ENCODE results near the gene AQP12A. TPM values are rescaled to one million over a fixed set of nuclear protein-coding genes. Genes with fewer than 3 reads are reported as not detected.
A peak's percentile ranks its signal among the peaks of the same experiment; 100 is the strongest.

AQP12A gene
- total and polyA plus RNA-seq, 3 experiments from 2014 or later, result not detected

DNA sequence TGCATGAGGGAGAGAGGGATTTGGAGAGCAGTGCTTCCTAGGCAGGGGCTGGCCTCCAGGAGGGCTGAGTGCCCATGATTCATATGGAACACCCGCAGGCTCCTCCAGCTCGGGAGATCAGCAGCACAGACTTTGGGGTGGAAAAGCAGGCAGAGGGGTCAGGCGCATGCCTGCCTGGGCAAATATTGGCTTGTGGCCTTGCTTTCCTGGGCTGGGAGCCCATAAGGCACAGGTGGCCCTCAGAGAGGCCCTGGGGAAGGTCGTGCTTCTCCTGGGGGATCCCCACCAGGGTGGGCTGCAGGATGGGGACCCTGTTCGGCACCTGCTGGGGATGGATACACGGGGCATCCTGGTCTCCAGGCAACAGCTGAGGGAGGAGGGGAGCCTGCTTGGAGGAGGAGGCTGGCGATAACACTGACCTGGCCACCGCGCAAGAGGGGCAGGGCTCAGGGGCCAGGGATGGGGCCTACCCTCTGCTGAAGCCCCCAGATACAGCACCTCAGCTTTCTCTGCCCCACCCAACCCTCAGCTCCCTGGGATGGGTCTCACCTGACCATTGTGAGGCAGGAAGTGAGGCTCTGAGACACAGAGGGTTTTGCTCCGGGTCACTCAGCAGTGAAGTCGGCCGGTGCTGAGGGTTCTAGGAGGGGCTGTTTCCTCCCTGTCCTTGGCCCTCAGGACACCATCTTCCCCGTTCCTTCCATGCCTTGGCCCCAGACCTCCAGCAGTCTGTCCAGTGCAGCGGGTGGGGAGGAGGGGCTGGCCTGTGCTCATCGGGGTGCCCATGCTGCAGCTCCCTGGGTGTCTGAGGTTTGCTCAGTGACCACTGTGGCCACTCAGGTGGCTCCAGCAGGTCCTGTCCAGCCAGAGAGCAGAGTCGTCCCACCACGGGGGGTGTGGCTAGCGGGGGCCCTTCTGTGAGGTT is 12.0 kb downstream of the AQP12A start:
- Histone ChIP-seq H3K36me3 (ENCODE audit: insufficient read depth, low read length) (no peaks in the 10 kb centered on the region), H3K27me3 (ENCODE audit: insufficient read depth, low read length, poor library complexity, severe bottlenecking) (no peaks in the 10 kb centered on the region), H3K9me3 (ENCODE audit: low read length) (no peaks in the 10 kb centered on the region), H3K4me1 (ENCODE audit: insufficient read depth, low read length) (peaks cover 13% of the 10 kb centered on the region), H3K4me3 (ENCODE audit: low read length) (no peak overlapping the region), H3K27ac (ENCODE audit: low read depth, low read length) (no peak overlapping the region)
- Mint-ChIP-seq H3K9me3 (no peaks in the 10 kb centered on the region), H3K36me3 (no peaks in the 10 kb centered on the region), H3K4me3 (peak overlapping the region in 5 of 7 donors; percentile 20 to 76 (median 34)), H3K4me1 (peaks cover 11 to 13% (median 13%) of the 10 kb centered on the region in 3 donors), H3K27ac (peak overlapping the region in 1 of 8 donors; percentile 69), H3K27me3 (peaks cover 11 to 25% of the 10 kb centered on the region in 2 donors)
- ChIA-PET CTCF (interaction anchor here (1.1 to 2.0 kb wide), 4 partner anchors 117 to 190 kb away, joined by 3 to 6 read pairs (median 3); partner anchors contain the start of gene CAPN10), POLR2A (no interaction called here)
- DNase-seq, result no peak

GRCh38 chr2:240704651-240705050 is 13.0 kb downstream of the AQP12A start:
- Mint-ChIP-seq H3K36me3 (no peaks in the 10 kb centered on the region), H3K4me3 (peak overlapping the region; percentile 2 to 63 (median 33)), H3K9me3 (no peaks in the 10 kb centered on the region), H3K27ac (peak overlapping the region in 5 of 8 donors; percentile 5 to 48 (median 19)), H3K4me1 (peaks cover 11 to 13% (median 13%) of the 10 kb centered on the region in 3 donors), H3K27me3 (peaks cover 11 to 35% of the 10 kb centered on the region in 2 donors)
- peak in 3 of 5 donors; percentile 15 to 65 (median 37) for DNase-seq
- peaks cover 13% of the 10 kb centered on the region for H3K4me1 ChIP-seq (ENCODE audit: insufficient read depth, low read length)
- H3K27me3 ChIP-seq (ENCODE audit: insufficient read depth, low read length, poor library complexity, severe bottlenecking), result no peaks in the 10 kb centered on the region
- no peaks in the 10 kb centered on the region for H3K9me3 ChIP-seq (ENCODE audit: low read length)
- H3K4me3 ChIP-seq (ENCODE audit: low read length), result no peak overlapping the region
- H3K27ac ChIP-seq (ENCODE audit: low read depth, low read length), result no peak overlapping the region
- CTCF ChIA-PET, result interaction anchor here (1.3 to 2.0 kb wide), 2 partner anchors 118 to 191 kb away, joined by 3 to 6 read pairs; partner anchors contain the start of gene CAPN10
- POLR2A ChIA-PET, result no interaction called here
- H3K36me3 ChIP-seq (ENCODE audit: insufficient read depth, low read length), result no peaks in the 10 kb centered on the region

- Mint-ChIP-seq H3K9me3 (no peaks in the 10 kb centered on the region), H3K4me3 (peak overlapping the region in 6 of 7 donors; percentile 14 to 63 (median 44)), H3K27me3 (peaks cover 11 to 38% of the 10 kb centered on the region in 2 donors), H3K36me3 (no peaks in the 10 kb centered on the region), H3K4me1 (peaks cover 11 to 13% (median 13%) of the 10 kb centered on the region in 3 donors), H3K27ac (peak overlapping the region in 3 of 8 donors; percentile 5 to 50 (median 48))
- POLR2A ChIA-PET, result no interaction called here
- H3K4me1 ChIP-seq (ENCODE audit: insufficient read depth, low read length), result peaks cover 13% of the 10 kb centered on the region
- no peak overlapping the region for H3K27ac ChIP-seq (ENCODE audit: low read depth, low read length)
- CTCF ChIA-PET, result interaction anchor here (1.3 to 2.0 kb wide), 2 partner anchors 119 to 191 kb away, joined by 3 to 6 read pairs; partner anchors contain the start of gene CAPN10
- H3K27me3 ChIP-seq (ENCODE audit: insufficient read depth, low read length, poor library complexity, severe bottlenecking), result no peaks in the 10 kb centered on the region
- DNase-seq, result peak in 1 of 5 donors; percentile 38
- H3K4me3 ChIP-seq (ENCODE audit: low read length), result no peak overlapping the region
- H3K36me3 ChIP-seq (ENCODE audit: insufficient read depth, low read length), result no peaks in the 10 kb centered on the region
- no peaks in the 10 kb centered on the region for H3K9me3 ChIP-seq (ENCODE audit: low read length)
Measured at GRCh38 chr2:240705204-240705791, 13.6 kb downstream of the AQP12A start.

- no peak overlapping the region for H3K4me3 ChIP-seq (ENCODE audit: low read length)
- H3K27me3 ChIP-seq (ENCODE audit: insufficient read depth, low read length, poor library complexity, severe bottlenecking), result no peaks in the 10 kb centered on the region
- Mint-ChIP-seq H3K4me1 (peaks cover 11 to 13% (median 13%) of the 10 kb centered on the region in 3 donors), H3K36me3 (no peaks in the 10 kb centered on the region), H3K9me3 (no peaks in the 10 kb centered on the region), H3K4me3 (no peak overlapping the region), H3K27ac (no peak overlapping the region), H3K27me3 (peaks cover 13 to 43% of the 10 kb centered on the region in 2 donors)
- ChIA-PET CTCF (interaction anchor here (1.4 kb wide), 1 partner anchor 49 kb away, joined by 3 read pairs; no protein-coding TSS in a partner anchor), POLR2A (no interaction called here)
- no peak for DNase-seq
- H3K27ac ChIP-seq (ENCODE audit: low read depth, low read length), result no peak overlapping the region
- H3K36me3 ChIP-seq (ENCODE audit: insufficient read depth, low read length), result no peaks in the 10 kb centered on the region
- no peaks in the 10 kb centered on the region for H3K9me3 ChIP-seq (ENCODE audit: low read length)
- H3K4me1 ChIP-seq (ENCODE audit: insufficient read depth, low read length), result peaks cover 13% of the 10 kb centered on the region
Measured at GRCh38 chr2:240707043-240707756, 15.5 kb downstream of the AQP12A start.

- Histone ChIP-seq H3K36me3 (ENCODE audit: insufficient read depth, low read length) (no peaks in the 10 kb centered on the region), H3K4me1 (ENCODE audit: insufficient read depth, low read length) (peaks cover 13% of the 10 kb centered on the region), H3K4me3 (ENCODE audit: low read length) (no peak overlapping the region), H3K27me3 (ENCODE audit: insufficient read depth, low read length, poor library complexity, severe bottlenecking) (no peaks in the 10 kb centered on the region), H3K27ac (ENCODE audit: low read depth, low read length) (no peak overlapping the region), H3K9me3 (ENCODE audit: low read length) (no peaks in the 10 kb centered on the region)
- Mint-ChIP-seq H3K27me3 (peaks cover 13 to 43% of the 10 kb centered on the region in 2 donors), H3K4me1 (peaks cover 11 to 13% (median 13%) of the 10 kb centered on the region in 3 donors), H3K27ac (no peak overlapping the region), H3K9me3 (no peaks in the 10 kb centered on the region), H3K4me3 (no peak overlapping the region), H3K36me3 (no peaks in the 10 kb centered on the region)
- ChIA-PET CTCF (interaction anchor here (1.2 to 1.4 kb wide), 2 partner anchors 49 to 121 kb away, joined by 3 read pairs; partner anchors contain the start of gene CAPN10), POLR2A (no interaction called here)
- DNase-seq, result no peak
Measured at GRCh38 chr2:240707821-240708220, 16.2 kb downstream of the AQP12A start.

- POLR2A ChIA-PET, result no interaction called here
- no peak overlapping the region for H3K4me3 ChIP-seq (ENCODE audit: low read length)
- H3K27ac ChIP-seq (ENCODE audit: low read depth, low read length), result no peak overlapping the region
- CTCF ChIA-PET, result interaction anchor here (1.2 to 1.4 kb wide), 2 partner anchors 48 to 122 kb away, joined by 3 read pairs; partner anchors contain the start of gene CAPN10
- Mint-ChIP-seq H3K4me1 (peaks cover 11 to 13% (median 13%) of the 10 kb centered on the region in 3 donors), H3K36me3 (no peaks in the 10 kb centered on the region), H3K27me3 (peaks cover 13 to 39% of the 10 kb centered on the region in 2 donors), H3K27ac (no peak overlapping the region), H3K9me3 (no peaks in the 10 kb centered on the region), H3K4me3 (no peak overlapping the region)
- H3K27me3 ChIP-seq (ENCODE audit: insufficient read depth, low read length, poor library complexity, severe bottlenecking), result no peaks in the 10 kb centered on the region
- H3K4me1 ChIP-seq (ENCODE audit: insufficient read depth, low read length), result peaks cover 13% of the 10 kb centered on the region
- no peaks in the 10 kb centered on the region for H3K36me3 ChIP-seq (ENCODE audit: insufficient read depth, low read length)
- DNase-seq, result no peak
- H3K9me3 ChIP-seq (ENCODE audit: low read length), result no peaks in the 10 kb centered on the region
Measured at GRCh38 chr2:240708457-240708856, 16.8 kb downstream of the AQP12A start.

DNA sequence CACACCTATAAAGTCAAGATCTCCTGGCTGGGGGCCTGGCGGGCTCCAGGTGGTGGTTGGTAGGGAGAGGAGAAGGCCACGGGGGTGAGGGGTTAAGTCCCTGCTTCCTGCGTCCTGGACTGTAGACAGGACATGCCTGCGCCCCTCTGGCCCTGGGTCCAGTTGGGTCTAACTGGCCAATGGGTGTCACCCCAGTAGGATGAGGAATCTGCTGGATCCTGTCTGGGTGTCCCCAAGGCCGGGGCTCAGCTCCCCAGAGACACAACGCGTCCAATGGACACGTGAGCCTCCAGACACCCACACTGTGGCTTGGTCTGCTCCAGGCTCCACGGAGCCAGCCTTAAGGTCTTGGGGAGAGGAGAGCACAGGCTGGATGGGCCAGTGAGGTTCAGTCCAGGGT is 19.6 kb downstream of the AQP12A start:
- H3K27me3 Mint-ChIP-seq, result peaks cover 4 to 27% of the 10 kb centered on the region in 2 donors
- no peaks in the 10 kb centered on the region for H3K9me3 ChIP-seq (ENCODE audit: low read length)
- H3K4me1 ChIP-seq (ENCODE audit: insufficient read depth, low read length), result no peaks in the 10 kb centered on the region
- H3K27ac Mint-ChIP-seq, result no peak overlapping the region
- ChIA-PET POLR2A (no interaction called here), CTCF (no interaction called here)
- H3K36me3 Mint-ChIP-seq, result no peaks in the 10 kb centered on the region
- no peaks in the 10 kb centered on the region for H3K36me3 ChIP-seq (ENCODE audit: insufficient read depth, low read length)
- H3K27me3 ChIP-seq (ENCODE audit: insufficient read depth, low read length, poor library complexity, severe bottlenecking), result no peaks in the 10 kb centered on the region
- H3K4me3 ChIP-seq (ENCODE audit: low read length), result no peak overlapping the region
- H3K4me1 Mint-ChIP-seq, result no peaks in the 10 kb centered on the region
- no peak overlapping the region for H3K4me3 Mint-ChIP-seq
- H3K27ac ChIP-seq (ENCODE audit: low read depth, low read length), result no peak overlapping the region
- DNase-seq, result no peak
- no peaks in the 10 kb centered on the region for H3K9me3 Mint-ChIP-seq
